ENCODE results near the gene NTRK3.

The NTRK3 gene

DNA sequence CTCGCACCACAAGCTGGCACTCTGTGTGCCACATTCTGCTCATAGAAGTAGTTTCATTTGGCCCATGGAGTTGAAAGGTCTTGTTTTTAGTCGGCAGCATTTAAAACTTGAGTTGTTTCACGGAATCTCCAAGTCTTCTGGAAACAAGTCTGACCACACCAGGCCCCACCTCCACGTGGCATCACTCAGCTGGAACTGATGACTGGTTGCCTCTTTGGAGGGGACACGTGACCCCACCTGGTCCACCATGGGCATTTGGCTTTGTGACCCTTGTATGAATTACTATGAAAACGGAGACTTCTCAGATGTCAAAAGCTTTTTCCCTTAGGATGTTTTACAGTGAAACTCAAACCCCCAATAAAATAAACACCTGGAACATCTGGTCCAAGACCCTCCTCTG lies 74.9 kb downstream of the NTRK3 start:
- DNase-seq (ENCODE audit: low read depth in 3 of 3): no peak

DNA sequence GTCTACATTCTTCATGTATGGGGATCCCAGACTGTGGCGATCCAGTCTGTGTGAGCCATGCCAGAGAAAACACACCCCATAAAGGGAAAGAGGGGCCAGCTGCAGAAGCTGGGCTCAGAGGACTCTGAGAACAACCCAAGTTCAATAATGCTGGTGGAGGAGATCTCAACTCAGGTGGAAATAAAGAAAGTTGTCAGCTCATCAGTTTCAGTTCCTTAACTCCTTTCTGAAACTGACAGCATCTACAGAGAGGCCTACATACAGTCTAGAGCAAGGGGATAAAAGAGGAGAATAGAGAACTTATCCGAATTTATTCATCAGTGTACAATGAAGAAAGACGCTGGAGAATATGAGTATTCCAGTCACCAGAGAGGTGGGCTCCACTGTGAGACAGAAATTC lies 77.0 kb downstream of the NTRK3 start:
- no peak for DNase-seq (ENCODE audit: low read depth in 3 of 3)

DNA sequence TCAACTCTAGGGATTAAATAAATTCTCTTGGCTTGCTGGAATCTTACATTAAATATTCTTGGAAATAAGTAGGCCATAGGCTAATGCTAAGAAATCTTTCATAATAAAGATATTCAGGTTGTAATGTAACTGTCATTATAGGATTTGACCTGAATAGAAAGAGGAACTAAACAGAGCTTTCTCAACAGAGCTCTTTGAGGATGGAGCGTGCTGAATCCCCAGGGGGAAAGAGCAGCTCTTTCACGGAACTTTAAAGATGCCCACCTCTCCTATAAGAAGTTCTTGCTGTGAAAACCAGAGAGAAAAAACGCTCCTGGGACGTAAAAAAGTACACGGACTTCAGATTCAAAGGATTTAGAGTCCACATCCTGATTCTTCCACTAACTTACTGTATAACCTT lies 77.9 kb downstream of the NTRK3 start:
- no peak for DNase-seq (ENCODE audit: low read depth in 3 of 3)

DNA sequence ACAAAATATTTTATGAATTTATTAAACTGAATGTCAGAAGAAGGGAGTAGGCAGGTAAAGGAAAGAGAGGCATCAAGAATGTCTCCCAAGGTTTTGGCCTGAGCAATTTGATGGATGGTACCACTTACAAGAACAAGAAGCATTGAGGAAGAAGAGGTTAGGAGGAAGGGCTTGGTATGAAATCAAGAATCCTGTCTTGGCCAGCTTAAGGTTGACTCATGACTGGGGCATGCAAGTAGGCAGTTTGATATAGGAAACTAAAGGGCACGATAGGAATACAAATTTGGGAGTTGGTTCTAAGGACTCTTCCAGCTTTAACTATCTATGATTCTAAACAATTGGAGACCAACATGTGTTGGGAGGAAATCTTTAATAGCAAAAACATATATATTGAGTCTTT lies 79.1 kb downstream of the NTRK3 start:
- no peak for DNase-seq (ENCODE audit: low read depth in 3 of 3)

DNA sequence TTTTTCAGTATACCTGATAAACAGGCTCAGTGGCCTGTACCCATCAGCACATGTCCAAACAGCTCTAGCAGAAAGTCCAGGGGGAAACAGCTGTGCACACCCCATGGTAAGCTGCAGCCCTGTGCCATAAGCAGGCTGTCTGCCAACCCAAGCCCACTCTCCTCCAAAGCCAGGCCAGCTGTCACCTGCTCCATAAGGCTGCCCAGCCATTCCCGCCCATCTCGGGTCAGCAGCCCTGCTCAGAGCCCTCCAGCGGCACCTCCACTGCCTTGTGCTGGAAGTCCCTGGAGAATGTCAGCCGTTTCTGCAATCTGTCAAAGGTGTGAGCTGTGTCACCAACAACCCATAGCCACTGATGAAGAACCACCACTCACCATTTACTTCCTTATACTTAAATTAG lies 82.0 kb downstream of the NTRK3 start:
- DNase-seq (ENCODE audit: low read depth in 3 of 3): no peak

- DNase-seq (ENCODE audit: low read depth in 3 of 3): no peak
These were observed 90.2 kb downstream of the NTRK3 start for GRCh38 chr15:88166082-88166993.

DNA sequence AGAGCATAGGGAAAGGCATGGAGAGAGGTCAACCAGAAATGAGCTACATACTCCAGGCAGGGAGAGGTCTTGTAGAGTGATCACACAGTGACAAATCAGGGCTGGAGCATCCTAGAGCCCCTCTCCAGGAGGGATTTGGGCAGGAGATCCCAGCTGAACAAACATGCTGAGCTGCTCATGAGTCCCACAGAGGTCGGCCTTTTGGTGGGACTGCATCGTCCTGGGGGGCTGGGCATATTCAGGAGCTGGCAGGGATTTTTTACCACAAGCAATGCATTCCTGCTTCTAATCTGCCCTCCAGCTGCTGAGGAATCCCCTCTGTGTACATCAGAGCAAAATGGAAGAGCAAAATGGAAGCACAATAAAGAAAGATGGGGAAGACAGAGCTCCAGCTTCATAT lies 94.9 kb downstream of the NTRK3 start:
- DNase-seq (ENCODE audit: low read depth in 3 of 3): no peak

GRCh38 chr15:88155310-88155709 lies 101.2 kb downstream of the NTRK3 start:
- no peak for DNase-seq (ENCODE audit: low read depth in 3 of 3)

GRCh38 chr15:88152672-88153071 lies 103.9 kb downstream of the NTRK3 start:
- no peak for DNase-seq (ENCODE audit: low read depth in 3 of 3)

DNA sequence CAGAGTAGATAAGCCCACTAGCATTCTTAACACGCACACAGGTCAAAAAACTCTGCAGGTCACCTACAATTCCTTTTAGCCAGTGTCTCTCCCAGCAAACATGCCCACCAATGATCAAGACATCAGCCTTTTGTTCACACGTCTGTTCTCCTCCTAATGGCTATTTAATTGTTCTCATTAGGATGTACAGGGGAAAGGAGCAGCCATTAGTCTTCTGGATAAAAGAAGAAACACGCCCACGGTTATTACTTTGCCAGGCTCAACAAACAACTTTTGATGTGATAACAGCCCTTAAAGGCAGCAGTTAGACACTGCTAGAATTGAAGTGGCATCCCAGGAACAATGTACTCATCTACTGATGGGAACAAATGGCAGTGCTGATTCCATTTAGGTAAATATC lies 108.8 kb downstream of the NTRK3 start:
- no peak for DNase-seq (ENCODE audit: low read depth in 3 of 3)

GRCh38 chr15:88144921-88145653 lies 111.5 kb downstream of the NTRK3 start:
- DNase-seq (ENCODE audit: low read depth in 3 of 3): no peak

- no peak for DNase-seq (ENCODE audit: low read depth in 3 of 3)
These were observed 114.4 kb downstream of the NTRK3 start for GRCh38 chr15:88142121-88142520.

DNA sequence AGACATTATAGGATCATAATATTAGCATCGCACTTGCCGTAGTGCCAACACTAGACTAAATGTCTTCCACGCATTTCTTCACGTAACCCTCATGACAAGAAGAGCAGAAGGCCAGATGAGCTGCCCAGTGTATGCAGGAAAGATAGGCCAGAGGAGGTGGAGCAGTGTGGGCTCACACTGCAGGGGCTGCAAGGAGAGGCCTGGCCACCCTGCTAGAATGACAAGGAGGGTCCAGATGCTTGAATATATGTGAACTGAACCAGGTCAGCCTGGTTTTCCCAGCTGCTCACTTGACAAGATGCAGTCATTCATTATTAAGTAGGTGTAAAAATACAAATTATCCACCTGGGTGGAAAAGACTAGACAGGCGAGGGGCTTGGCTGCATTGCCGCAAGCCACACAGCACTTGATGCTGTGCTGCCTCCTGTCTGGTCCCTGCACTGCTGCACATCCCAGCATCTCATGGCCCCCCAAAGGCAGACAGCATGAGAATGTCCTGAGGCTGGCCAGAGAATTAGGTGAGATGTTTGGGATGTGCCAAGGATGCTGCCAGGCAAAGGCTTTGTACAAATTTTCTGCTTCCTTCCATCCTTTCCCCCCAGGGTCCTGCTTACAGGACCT lies 115.2 kb downstream of the NTRK3 start:
- no peak for DNase-seq (ENCODE audit: low read depth in 3 of 3)

- no peak for DNase-seq (ENCODE audit: low read depth in 3 of 3)
These were observed 116.1 kb downstream of the NTRK3 start for GRCh38 chr15:88140398-88140797.

GRCh38 chr15:88139936-88140335 lies 116.6 kb downstream of the NTRK3 start:
- DNase-seq (ENCODE audit: low read depth in 3 of 3): no peak

- no peak for DNase-seq (ENCODE audit: low read depth in 3 of 3)
These were observed 122.7 kb downstream of the NTRK3 start for GRCh38 chr15:88133795-88134194.

- no peak for DNase-seq (ENCODE audit: low read depth in 3 of 3)
These were observed 124.0 kb downstream of the NTRK3 start for GRCh38 chr15:88132499-88132898.

GRCh38 chr15:88131937-88132336 lies 124.6 kb downstream of the NTRK3 start:
- no peak for DNase-seq (ENCODE audit: low read depth in 3 of 3)

DNA sequence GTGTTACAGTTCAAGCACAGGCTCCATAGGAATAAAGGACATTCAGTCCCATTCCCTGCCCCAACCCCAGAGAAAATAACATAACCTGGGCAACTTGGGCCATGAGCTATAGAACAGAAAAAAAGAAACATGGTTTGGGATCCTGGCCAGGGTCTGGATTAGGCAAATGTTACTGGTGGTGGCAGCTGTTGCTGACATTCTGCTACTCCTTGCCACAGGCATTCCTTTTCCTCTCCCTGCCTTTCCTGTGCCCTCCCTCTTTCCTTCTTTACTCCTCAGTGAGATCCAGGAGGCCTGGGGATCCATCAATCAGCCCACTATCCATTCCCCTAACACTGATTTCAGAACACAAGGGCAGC lies 129.1 kb downstream of the NTRK3 start:
- no peak for DNase-seq (ENCODE audit: low read depth in 3 of 3)

DNA sequence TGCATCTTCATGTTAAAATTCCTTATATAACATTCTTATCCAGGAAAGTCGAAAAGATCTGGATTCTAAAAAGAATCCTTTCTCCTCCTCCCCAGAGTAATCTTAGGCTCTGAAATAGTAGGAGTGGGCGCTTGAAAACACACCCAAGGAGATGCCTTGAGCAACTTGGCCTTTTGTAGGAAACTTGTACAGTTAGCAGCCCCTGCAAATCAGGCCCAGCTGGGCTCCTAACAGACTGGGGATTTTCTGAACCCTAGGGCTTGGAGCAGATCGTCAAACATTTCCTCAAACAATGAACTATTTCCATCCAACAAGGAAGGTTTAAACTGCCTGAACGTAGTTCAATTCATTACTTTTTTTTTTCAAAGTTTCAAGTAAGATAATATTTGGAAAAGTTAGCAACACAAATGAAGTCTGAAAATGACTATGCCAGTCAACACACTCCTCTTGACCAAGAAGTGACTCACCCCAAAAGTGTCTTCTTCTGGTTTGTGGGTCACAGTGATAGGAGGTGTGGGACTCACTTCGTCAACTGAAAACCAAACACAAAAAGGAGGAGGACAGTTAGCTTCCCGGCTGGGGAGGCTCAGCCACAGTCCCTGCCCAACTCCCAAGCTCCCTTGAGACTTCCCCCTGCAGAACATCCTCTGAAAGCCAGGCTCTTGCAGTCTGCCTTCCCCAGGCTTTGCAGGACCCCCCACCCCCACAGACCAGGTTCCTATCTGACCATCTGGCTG lies 129.7 kb downstream of the NTRK3 start:
- DNase-seq (ENCODE audit: low read depth in 3 of 3): no peak

GRCh38 chr15:88125576-88125975 lies 131.0 kb downstream of the NTRK3 start:
- no peak for DNase-seq (ENCODE audit: low read depth in 3 of 3)

- DNase-seq (ENCODE audit: low read depth in 3 of 3): no peak
These were observed 132.3 kb downstream of the NTRK3 start for GRCh38 chr15:88124199-88124598.
